NOMO-1 (cell line): Measurements from ENCODE around the gene LSM4.

Experiments
- DNase-seq, 2 experiments: peaks; one replicate each; lab custom pipeline; 2025; ENCODE audit not compliant: unreplicated experiment in 2 of 2; lab: John Stamatoyannopoulos, UW

LSM4 gene

DNA sequence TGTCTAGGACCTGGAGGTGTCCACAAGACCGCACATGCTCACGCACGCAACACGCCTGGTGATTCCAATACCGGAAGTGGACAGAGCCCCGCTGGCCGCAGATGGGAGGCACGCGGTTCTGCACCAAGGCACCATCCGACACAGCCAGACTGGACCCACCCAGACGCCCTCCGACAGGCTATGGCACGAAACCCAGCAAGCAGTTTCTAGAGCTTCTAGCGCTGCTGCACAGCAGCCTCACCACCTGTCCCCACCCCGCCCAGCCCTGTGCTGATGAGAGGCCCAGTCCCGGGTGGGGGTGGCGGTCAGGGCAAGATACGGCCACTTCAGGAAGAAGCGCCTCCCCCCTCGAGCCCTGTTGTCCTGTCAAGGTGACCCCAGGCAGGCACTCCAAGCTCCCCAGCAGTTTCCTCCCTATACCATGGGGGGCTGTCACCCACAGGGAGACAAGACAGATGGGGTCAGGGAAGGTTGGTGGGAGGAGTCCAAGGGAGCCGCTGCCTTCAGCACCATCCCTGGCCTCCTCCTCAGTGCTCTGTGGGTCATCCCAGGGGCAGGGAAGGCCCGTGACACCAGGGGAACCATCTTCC, 11.3 kb downstream of the LSM4 start:
- no peak for DNase-seq

DNA sequence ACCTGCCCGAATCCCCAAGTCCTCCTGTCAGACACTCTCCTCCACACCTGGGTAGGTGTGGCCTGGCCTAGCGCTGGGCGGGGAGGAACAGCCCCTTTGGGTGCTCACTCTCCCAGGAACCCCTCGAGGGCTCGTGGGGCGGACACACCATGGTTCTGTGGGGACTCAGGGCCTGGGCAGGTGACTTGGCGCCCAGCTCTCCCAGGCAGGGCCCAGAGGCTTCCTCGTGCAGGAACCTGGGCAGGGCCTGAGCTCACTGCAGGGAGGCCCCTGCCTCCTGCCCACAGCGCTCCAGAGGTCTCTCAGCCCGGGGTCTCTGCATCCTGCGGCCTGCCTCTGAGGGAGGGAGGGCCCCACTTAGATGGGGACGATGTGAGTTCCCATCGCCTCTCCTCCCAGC, 11.9 kb downstream of the LSM4 start:
- DNase-seq: no peak

DNA sequence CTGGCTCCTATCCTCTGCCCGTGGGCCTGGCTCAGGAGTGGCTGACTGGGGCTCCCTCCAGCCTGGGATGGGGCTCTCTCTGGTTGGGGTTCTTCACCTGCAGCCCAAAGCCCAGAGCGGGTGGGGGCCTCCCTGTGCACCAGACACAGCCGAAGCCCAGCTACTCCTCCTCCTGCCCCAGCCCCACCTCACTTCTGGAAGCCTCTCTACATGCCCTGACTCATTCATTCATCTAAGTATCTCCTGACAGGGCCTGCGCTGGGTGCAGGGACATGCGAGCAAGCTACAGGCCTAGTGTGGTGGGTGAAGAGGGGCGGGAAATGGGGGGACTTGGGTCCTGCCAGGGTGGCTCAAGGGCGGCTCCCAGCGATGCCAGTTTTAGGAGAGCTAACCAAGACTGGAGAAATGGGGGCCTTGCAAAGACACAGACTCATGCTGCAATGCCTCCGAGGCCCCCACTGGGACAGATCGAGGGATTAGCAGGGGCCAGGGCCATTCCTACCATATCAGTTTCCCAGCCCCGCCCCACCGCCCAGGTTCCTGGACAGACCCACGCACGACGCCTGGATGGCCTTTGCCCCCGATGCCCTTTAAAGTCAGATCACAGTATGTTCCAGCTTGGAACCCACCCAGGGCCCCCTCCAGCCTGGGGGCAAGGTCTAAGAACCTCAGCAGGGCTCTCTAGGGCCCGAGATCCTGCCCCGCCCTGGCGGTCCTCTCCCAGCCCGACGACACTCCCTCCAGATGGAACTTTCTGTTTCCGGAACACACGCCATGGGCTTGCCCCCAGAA, 12.6 kb downstream of the LSM4 start:
- DNase-seq: no peak

DNA sequence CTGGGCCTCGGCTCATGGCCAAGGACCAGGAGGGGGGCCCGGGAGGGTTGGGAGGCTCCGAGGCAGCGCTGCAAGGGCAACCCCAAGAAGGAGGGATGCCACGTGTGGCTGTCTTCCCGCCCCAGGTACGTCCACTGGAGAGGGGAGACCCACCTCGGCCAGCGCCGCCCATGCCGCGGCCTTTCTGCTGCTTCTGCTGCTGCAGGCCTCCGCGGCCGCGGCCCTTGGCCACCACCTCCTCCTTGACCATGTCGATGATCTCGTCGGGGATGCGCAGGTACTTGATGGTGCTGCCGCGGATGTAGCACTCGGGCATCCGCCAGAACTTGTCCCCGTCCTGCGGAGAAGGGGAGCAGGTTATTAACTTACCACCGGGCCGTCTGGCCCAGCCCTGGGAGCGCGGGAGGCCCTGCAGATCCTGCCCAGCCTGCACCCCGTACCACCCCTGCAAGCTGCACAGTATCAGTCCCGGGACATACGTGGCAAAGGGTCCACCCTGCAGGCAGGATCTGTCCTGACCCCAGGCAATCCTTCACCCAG, 13.3 kb downstream of the LSM4 start:
- DNase-seq: no peak

DNA sequence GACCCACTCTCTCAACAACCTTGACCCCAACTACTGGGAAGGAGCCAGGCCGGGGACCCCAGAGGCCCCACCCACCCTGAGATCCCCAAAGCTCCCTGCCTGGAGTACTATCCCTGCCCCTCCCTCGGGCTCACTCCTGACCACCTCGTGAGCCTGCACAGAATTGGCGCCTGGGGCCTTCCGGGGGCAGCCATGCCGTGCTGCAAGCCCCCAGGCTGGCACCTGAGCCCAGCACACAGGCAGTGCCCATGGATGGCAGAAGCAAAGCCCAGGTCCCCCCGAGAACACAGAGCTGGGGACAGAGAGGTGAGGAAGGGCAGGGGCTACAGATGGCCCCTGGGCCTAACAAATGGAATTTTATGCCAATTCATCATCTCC, 13.9 kb downstream of the LSM4 start:
- no peak for DNase-seq

DNA sequence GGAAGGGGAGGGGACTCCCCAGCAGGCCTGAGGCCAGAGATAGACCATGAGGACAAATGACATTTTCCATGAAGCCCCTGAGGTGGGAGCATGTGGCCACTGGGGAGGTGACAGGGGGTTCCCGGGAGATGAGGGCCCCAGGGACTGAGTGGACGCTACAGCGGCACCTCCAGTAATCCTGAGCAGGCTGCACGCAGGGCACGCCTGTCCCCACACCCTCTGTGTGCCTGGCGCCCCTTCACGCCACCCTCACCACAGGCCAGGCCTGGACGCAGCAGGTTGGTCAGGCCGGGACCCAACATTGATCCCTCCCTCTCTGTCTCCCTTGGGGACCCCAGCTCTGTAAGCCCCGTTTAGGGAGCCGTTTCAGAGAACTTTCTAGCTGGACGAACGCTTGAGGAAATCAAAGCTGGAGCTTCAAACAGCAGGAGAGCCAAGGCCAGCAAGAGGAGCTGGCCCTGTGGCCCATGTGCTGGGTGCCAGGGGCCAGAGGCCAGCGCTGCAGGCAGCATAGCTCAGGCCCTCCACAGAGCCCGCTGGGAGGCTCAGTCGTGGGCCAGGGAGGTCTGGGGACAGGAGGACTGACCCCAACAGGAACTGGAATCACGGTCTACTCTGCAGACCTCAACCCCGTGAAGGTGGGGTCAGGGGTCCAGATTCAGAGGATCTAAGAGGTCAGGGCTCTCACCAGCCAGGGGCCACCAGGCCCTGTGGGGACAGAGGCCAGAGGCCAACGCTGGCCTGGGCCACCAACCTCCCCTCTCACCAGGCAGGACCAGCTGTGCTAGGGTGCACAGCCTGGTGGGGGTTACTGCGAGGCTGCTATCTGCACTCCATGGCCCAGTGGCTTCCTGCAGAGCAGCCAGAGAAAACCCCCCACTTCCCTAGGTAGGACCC, 14.6 kb downstream of the LSM4 start:
- DNase-seq: no peak

DNA sequence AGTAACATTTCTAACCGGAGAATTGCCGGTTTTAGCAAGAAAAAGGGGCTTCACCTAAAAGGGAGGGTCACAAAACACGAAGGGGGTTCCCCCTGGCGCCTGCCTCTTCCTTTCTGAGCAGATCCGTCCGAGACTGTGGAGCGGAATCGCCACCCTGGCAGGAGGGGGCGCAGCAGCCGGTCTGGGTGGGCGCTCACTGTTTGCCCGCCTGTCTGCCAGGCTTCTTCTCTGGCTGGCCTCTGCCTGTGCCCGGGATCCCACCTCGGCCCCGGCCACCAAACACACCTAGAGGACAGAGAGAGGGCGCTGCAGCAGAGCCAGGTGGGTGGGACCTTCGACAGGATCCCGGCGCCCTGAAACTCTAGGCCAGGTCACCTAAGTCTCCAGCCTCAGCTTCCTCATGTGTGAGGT, 15.6 kb downstream of the LSM4 start:
- DNase-seq: no peak

DNA sequence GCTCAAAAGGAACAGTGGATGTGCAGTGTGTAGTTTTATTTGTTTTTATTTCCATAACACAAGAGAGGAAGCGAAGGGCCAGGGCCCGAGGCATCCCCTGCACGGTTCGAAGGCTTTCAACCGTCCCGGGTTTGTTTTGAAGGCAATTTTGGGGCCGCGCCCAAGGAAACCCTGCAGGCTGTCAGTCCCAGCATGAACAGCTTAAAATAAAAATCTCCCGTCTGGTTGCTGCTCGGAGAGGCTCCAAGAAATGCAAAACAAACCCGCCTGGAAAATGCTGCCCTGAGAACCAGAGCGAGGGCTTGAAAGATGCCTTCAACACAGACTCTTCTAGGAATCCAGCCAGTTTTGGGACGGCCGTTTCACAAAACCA, 16.0 kb downstream of the LSM4 start:
- no peak for DNase-seq

DNA sequence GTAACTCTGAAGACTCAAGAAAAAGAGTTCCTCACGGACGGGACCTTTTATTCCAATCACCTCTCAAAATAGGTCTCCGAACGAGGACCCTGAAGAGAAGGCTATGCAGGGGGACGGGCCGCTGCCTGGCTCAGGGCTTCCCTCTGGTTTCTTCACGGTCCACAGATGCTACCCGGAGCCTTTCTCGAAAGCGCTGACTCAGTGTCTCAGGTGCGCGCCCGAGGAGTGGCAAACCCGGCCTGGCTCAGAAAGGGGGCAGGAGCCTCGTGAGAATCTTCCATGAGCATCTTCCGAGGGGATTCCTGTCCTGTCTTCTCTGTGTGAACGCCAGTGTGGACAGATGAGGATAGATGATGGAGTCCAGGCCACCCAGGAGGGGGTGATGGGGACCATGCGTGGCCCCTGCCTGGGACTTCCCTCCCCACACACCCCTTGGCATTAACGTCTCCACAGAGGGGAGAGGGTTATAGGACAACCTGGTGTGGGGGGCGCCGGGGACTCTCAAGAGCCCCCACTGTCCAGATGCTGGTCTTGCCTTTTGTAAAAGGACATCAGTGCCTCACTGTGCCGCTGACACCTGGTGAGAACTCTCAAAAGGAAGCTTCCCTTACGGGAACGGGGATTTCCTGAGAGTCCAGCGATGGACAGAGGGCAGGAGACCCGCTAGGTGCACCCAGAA, 16.5 kb downstream of the LSM4 start:
- DNase-seq: no peak

DNA sequence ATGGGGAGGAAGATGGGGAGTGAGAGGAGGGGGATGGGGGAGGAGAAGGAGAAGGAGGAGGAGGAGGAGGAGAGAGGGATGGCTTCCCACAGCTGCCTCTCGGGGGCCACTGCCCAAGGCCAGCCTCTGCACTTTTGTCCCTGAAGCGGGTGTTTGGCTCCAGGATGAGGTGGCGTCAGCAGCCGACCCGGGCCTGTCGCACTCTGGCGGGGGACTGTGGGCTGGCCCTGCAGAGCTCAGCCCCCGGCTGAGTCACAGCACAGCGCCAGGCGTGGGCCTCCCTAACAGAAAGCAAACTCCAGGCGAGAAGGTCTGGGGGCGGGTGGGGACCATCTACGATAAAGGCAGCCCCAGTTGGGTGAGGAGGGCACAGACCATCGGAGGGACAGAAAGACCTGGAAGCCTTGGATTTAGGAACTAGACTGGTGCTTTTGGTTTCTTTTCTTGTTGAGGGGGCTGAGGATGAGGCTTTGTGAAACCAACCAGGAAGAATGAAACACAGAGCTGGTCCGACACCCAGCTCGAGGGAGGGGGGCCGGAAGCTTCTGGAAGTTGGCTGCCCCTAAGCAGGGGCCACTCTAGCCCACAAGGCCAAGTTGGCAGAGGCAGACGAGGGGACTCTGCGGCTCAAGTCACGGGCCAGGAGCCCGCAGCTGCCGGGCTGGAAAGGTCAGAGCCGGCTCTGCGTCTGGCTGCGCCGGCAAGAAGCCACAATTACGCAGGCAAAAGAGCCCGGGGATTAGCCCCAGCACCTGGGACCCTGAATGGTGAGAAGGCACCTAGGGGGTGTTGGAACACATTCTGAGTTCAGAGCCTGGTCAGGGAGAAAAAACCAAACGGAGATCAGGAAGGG, 18.2 kb downstream of the LSM4 start:
- DNase-seq: peak; percentile 84 to 88

DNA sequence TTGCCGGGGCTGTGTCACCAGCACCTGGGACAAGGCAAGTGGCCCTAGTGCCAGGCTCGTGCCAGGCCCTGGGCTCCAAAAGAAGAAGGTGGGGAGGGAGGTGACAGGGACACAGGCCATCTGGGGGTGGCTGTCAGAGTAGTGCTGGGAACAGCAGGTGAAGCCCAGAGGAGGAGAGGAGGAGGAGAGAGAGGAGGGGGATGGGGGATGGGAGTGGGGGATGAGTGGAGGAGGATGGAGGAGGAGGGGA, 18.7 kb downstream of the LSM4 start:
- no peak for DNase-seq

DNA sequence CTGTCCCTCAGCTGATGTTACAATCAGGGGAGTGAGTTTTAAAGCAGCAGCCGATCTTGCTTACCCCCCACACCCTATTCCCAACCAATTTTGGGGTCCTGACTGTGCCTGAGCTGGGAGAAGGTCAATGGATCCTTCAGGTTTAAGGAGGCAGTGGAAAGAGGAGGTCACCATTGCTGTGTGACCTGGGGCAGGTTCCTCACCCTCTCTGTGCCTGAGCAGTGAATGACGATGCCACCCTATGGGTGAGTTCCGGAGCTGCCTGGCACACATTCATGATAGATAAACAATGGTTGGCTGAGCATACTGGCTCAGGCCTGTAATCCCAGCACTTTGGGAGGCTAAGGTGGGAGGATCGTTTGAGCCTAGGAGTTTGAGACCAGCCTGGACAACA, 21.2 kb downstream of the LSM4 start:
- DNase-seq: no peak

DNA sequence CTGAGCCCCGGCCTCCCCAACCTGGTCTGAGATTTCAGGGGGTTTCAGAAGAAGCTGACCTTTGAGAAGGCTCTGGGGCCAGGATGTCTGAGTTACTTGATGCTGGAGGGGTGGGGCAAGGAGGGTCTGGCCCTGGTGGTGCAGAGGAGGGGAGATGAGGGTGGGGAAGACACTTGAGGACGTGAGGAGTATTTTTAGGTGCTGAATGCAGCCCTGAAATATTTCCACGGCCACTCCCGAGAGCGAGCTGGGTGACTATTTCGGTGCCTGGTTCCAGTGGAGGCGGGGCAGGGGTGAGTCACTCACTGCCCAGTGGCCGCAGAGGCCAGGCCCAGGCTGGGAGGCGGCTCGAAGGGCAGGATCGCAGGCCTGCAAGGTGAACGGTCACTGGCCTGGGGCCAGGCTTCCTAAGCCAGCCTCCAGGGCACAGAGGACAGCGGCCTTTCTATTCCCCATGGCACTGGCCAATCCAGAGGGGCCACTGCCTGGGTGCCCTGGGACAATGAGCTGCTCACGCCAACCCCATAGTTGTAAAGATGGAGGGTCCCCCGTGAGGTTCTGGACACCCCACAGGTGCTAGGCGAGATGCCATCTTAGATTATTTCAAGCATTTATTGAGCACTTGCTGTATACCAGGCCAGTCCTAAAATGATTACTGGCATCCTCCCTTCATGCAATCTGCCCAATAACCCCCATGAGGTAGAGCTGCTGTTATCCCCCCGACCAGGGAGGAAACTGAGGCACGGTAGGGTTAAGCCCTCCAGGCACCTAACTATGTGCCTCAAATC, 21.8 kb downstream of the LSM4 start:
- DNase-seq: no peak

DNA sequence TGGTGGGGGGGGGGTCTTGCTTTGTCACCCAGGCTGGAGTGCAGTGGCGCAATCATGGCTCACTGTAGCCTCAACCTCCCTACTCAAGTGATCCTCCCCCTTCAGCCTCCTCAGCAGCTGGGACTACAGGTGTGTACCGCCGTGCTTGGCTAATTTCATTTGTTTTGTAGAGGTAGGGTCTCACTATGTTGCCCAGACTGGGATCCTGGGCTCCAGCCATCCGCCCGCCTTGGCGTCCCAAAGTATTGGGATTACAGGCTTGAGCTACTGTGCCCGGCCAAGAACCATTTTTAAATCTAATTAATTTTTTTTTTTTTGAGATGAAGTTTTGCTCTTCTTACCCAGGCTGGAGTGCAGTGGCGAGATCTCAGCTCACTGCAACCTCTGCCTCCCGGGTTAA, 23.2 kb downstream of the LSM4 start:
- DNase-seq: no peak

DNA sequence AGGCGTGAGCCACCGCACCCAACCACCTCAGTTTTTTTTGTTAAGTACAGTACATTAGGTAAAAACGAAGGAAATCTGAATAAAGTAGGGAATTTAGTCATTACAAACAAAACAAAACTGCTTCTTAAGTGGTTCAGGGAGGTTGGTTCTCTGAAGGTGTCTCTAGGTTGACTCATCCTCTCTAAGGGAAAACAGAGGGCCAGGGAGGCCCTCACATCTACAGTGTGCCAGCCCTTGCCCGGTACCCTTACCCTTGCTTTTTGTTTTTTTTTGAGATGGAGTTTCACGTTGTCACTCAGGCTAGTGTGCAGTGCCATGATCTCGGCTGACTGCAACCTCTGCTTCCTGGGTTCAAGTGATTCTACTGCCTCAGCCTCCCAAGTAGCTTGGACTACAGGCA, 24.3 kb downstream of the LSM4 start:
- no peak for DNase-seq

DNA sequence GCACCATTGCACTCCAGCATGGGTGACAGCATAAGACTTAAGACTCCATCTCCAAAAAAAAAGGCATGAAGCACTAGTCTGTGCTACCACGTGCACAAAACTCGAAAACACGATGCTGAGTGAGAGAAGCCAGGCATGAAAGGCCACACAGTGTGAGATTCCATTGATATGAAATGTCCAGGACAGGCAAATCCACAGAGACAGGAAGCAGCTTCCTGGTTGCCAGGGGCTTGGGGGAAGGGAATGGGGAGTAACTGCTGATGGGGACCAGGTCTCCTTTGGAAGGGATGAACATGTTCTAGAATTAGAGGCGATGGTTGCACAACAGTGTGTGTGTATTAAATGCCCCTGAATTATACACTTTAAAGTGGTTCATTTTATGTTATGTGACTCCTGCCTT, 25.6 kb downstream of the LSM4 start:
- DNase-seq: no peak

DNA sequence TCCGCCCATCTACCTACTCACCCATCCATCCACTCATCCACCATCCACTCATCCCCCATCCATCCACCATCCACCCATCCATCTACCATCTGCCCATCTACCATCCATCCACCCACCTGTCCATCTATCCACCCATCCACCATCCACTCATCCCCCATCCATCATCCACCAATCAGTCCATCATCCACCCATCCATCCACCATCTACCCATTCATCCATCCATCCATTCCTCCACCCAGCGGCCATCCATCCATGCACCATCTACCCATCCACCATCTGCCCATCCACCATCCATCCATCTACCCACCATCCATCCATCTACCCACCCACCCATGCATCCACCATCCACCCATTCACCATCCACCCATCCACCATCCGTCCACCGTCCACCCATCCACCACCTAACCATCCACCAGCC, 27.8 kb downstream of the LSM4 start:
- no peak for DNase-seq

DNA sequence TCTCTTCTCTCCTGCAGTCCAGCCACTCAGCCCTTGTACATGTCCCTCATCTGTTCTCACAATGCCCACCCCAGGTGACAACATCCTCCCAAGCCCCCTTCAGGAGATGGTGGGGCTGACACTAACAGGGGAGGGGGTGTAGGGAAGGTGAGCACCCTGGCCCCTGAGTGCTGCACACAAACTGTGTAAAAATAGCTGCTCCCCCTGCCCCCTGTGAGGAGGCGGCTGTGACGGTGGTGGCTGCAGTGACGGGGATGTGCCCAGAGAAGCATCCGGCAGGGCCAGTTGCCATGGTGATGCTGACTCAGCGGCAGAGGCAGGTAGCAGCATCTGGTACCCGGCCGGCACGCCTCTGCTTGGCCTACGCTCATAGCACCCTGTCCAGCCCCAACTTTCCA, 28.4 kb downstream of the LSM4 start:
- DNase-seq: no peak

DNA sequence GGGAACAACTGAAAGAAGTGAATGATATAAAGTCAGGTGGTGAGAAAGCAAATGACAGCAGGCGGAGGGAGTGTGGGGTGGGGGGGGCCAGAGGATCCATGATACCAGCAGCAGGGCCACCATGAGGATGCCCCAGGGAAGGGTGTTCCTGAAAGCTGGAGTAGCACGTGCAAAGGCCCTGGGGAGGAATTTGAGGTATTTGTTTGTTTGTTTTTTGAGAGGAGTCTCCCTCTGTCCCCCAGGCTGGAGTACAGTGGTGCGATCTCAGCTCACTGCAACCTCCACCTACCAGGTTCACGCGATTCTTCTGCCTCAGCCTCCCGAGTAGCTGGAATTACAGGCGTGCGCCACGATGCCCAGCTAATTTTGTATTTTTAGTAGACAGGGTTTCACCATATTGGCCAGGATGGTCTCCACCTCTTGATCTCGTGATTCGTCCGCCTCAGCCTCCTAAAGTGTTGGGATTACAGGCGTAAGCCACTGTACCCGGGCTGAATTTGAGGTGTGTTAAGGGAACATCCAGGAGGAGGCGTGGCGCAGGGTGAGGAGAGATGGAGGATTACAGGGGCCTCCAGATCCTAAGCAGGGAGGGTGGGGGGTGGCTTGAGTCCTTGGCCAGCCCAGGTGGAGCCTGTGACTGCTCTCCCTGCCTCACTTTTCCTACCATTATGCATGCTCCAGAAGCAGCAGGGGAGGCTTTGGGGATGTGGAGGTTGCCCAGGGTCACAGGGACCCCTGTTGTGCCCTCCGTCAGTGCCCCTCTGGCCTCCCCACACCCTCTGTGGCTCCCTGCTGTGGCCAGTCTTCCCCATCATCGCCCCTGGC, 29.0 kb downstream of the LSM4 start:
- DNase-seq: no peak
